GM12878 (cell line): ENCODE measurements around the gene ENAH. TPM values are rescaled to one million over a fixed set of nuclear protein-coding genes. Genes with fewer than 3 reads are reported as not detected.

Experiments used
- ATAC-seq: fragments of 200-7000 bp; cut with Tn5 transposase; 3 replicates; pipeline ENCODE4 v1.9.1; 2020; ENCODE audit warnings: mild to moderate bottlenecking, moderate library complexity
- BruUV-seq: library from RNA; stranded (reverse); fragments of 400-500 nt; replicated peaks from 2 replicates; lab custom pipeline; 2021; lab: Mats Ljungman, UMichigan
- CTCF ChIA-PET: fragments of 300-600 bp; sonication (Branson Sonifier 250); formaldehyde crosslinking; extraction: SDS; loops from one replicate; lab custom pipeline; 2021; ENCODE audit warnings: inconsistent platforms; lab: Yijun Ruan, JAX
- POLR2A ChIA-PET: fragments of 350-600 bp; formaldehyde crosslinking; extraction: SDS; loops from one replicate; lab custom pipeline; 2021; ENCODE audit warnings: inconsistent platforms; lab: Charles Lee
- RAD21 ChIA-PET: fragments of 300-600 bp; sonication (Branson Sonifier 250); formaldehyde crosslinking; loops from one replicate; lab custom pipeline; 2023; ENCODE audit warnings: antibody characterized with exemption; ENCODE audit not compliant: unreplicated experiment; lab: Charles Lee
- SMC1A ChIA-PET: fragments of 300-600 bp; sonication (Branson Sonifier 250); formaldehyde crosslinking; loops from one replicate; lab custom pipeline; 2023; ENCODE audit not compliant: unreplicated experiment, uncharacterized antibody; lab: Charles Lee
- DNase-seq: peaks from one replicate; pipeline ENCODE4 v3.0.0-alpha.2; 2011; ENCODE audit warnings: low read depth, low spot score
- FAIRE-seq: peaks from 3 replicates; lab custom pipeline; 2011; peaks lifted over from hg19 to GRCh38; lab: Jason Lieb, UNC
- H2AFZ ChIP-seq: 2 replicates; pipeline ENCODE4 v1.6.0; 2011; ENCODE audit warnings: low read depth, low read length, control low read depth; ENCODE audit not compliant: control insufficient read depth
- H3K27ac ChIP-seq: 2 replicates; pipeline ENCODE4 v1.5.1; 2011; ENCODE audit warnings: control low read depth; ENCODE audit not compliant: control insufficient read depth, insufficient read depth
- H3K27me3 ChIP-seq, 2 experiments: replicated peaks in 1 of 2; 2 replicates each; pipeline versions ENCODE4 v1.6.0 to v1.6.1; 2011; ENCODE audit warnings: low read length in 1 of 2; ENCODE audit not compliant: control insufficient read depth in 2 of 2, insufficient read depth in 2 of 2
- H3K36me3 ChIP-seq, 2 experiments: 2 replicates each; pipeline ENCODE4 v1.5.1; 2011; ENCODE audit warnings: low read length in 1 of 2; ENCODE audit not compliant: control insufficient read depth in 2 of 2, insufficient read depth in 2 of 2
- H3K4me1 ChIP-seq: 2 replicates; pipeline ENCODE4 v1.6.1; 2011; ENCODE audit warnings: mild to moderate bottlenecking, low read length, moderate library complexity, mixed read lengths; ENCODE audit not compliant: control insufficient read depth, insufficient read depth
- H3K4me2 ChIP-seq: 2 replicates; pipeline ENCODE4 v1.6.0; 2011; ENCODE audit warnings: control low read depth; ENCODE audit not compliant: control insufficient read depth, insufficient read depth
- H3K4me3 ChIP-seq: fragments of 200-600 bp; sonication (generic); 2 replicates; pipeline ENCODE4 v1.5.1; 2016
- H3K79me2 ChIP-seq: 2 replicates; pipeline ENCODE4 v1.6.0; 2011; ENCODE audit warnings: low read length; ENCODE audit not compliant: control insufficient read depth, insufficient read depth
- H3K9ac ChIP-seq: 2 replicates; pipeline ENCODE4 v1.8.0; 2011; ENCODE audit warnings: low read length, control low read depth, mixed read lengths; ENCODE audit not compliant: control insufficient read depth, insufficient read depth
- H3K9me3 ChIP-seq: replicated peaks from 3 replicates; pipeline ENCODE4 v1.5.1; 2011; ENCODE audit warnings: mild to moderate bottlenecking, low read length; ENCODE audit not compliant: control insufficient read depth, insufficient read depth
- H4K20me1 ChIP-seq: 2 replicates; pipeline ENCODE4 v1.6.0; 2011; ENCODE audit not compliant: control insufficient read depth, insufficient read depth
- ASH2L ChIP-seq: fragments of 300-600, 200-600 bp; sonication (generic); IDR thresholded peaks from 2 replicates; pipeline ENCODE4 v1.6.1; 2017; ENCODE audit warnings: low read depth, mild to moderate bottlenecking, borderline replicate concordance
- BRCA1 ChIP-seq: IDR thresholded peaks from 2 replicates; pipeline ENCODE4 v1.6.1; 2011; ENCODE audit warnings: low read depth, low read length, improper control_type of control experiment
- DPF2 ChIP-seq: fragments of 450-650 bp; IDR thresholded peaks from 2 replicates; pipeline ENCODE4 v1.6.1; 2017; ENCODE audit warnings: mild to moderate bottlenecking
- FOXK2 ChIP-seq: fragments of 450-650 bp; IDR thresholded peaks from 2 replicates; pipeline ENCODE4 v1.6.1; 2017; ENCODE audit warnings: mild to moderate bottlenecking, moderate library complexity
- HDGF ChIP-seq: fragments of 450-650 bp; IDR thresholded peaks from 2 replicates; pipeline ENCODE4 v1.6.1; 2016; ENCODE audit warnings: antibody characterized with exemption
- MXI1 ChIP-seq: fragments of 150-350 bp; IDR thresholded peaks from 2 replicates; pipeline ENCODE4 v1.6.1; 2011; ENCODE audit warnings: low read depth, mild to moderate bottlenecking, inconsistent platforms, low read length, improper control_type of control experiment
- NFIC ChIP-seq: IDR thresholded peaks from 2 replicates; pipeline ENCODE4 v1.6.1; 2012; ENCODE audit warnings: low read depth, mild to moderate bottlenecking, inconsistent platforms, low read length, moderate library complexity
- NFYB ChIP-seq: IDR thresholded peaks from 2 replicates; pipeline ENCODE4 v1.6.1; 2011; ENCODE audit warnings: low read depth, mild to moderate bottlenecking, low read length, improper control_type of control experiment, moderate library complexity; ENCODE audit not compliant: insufficient read depth
- POLR2A ChIP-seq: IDR thresholded peaks from 2 replicates; pipeline ENCODE4 v1.6.1; 2011; ENCODE audit warnings: low read depth, mild to moderate bottlenecking, low read length
- RAD51 ChIP-seq: fragments of 450-650 bp; IDR thresholded peaks from 2 replicates; pipeline ENCODE4 v1.6.1; 2016; ENCODE audit warnings: moderate library complexity, mild to moderate bottlenecking, inconsistent platforms
- RBBP5 ChIP-seq: fragments of 200-600 bp; sonication (generic); conservative IDR thresholded peaks from 2 replicates; pipeline ENCODE4 v1.6.1; 2016
- SREBF1 ChIP-seq: IDR thresholded peaks from 2 replicates; pipeline ENCODE4 v1.6.1; 2012; ENCODE audit warnings: mild to moderate bottlenecking, low read length
- TBL1XR1 ChIP-seq: IDR thresholded peaks from 2 replicates; pipeline ENCODE4 v1.6.1; 2012; ENCODE audit warnings: low read depth, low read length, improper control_type of control experiment
- ZBED1 ChIP-seq: IDR thresholded peaks from 2 replicates; pipeline ENCODE4 v1.6.1; 2016; ENCODE audit warnings: borderline replicate concordance
- ZNF24 ChIP-seq: fragments of 450-650 bp; IDR thresholded peaks from 2 replicates; pipeline ENCODE4 v1.6.1; 2017; ENCODE audit warnings: antibody characterized with exemption, mild to moderate bottlenecking
- ZNF384 ChIP-seq: IDR thresholded peaks from 2 replicates; pipeline ENCODE4 v1.6.1; 2012; ENCODE audit warnings: low read depth, mild to moderate bottlenecking, low read length, improper control_type of control experiment, borderline replicate concordance
- in situ Hi-C: fragments of 300-500 bp; cut with MboI; formaldehyde crosslinking; loops from 9 replicates; pipeline ENCODE4 v1.14.3; 2018; ENCODE audit warnings: mixed read lengths
- intact Hi-C: fragments of 100-400 bp; cut with micrococcal nuclease; formaldehyde crosslinking; loops from one replicate; pipeline ENCODE4 v1.14.2; 2022; ENCODE audit not compliant: unreplicated experiment
- polyA plus RNA-seq, 11 experiments: library from polyadenylated mRNA; depleted of rRNA in 4 of 11; unstranded in 6 of 11; stranded (reverse) in 5 of 11; fragments of >200 nt; fragmentation: Nextera tagmentation in 4 of 11; fragmentation: Illumina TruSeq in 1 of 11; extraction: Ambion mirVana in 4 of 11; extraction: Trizol in 1 of 11; gene quantifications; 1 replicate in 1 of 11; 2 replicates in 10 of 11; pipeline versions ENCODE4 v1.2.1 to v1.2.3, GENCODE V29; 2011 to 2016; ENCODE audit warnings: inconsistent platforms in 2 of 11, missing spikeins in 2 of 11, low read depth in 1 of 11
- total RNA-seq, 4 experiments: library from RNA; depleted of rRNA in 3 of 4; stranded (reverse); fragments of >200 nt in 3 of 4; fragmentation: Illumina TruSeq in 1 of 4; extraction: Trizol in 1 of 4; gene quantifications; 2 replicates each; pipeline versions ENCODE4 v1.2.1 to v1.2.3, GENCODE V29; 2013 to 2021
- TF ChIP-seq, protein P1 (sequence below): fragments of 450-650 bp; IDR thresholded peaks from 2 replicates; pipeline ENCODE4 v1.6.1; 2018; ENCODE audit warnings: borderline replicate concordance, mild to moderate bottlenecking; ENCODE audit not compliant: partially characterized antibody
- TF ChIP-seq, protein P2 (sequence below): fragments of 450-650 bp; IDR thresholded peaks from 2 replicates; pipeline ENCODE4 v1.6.1; 2017; ENCODE audit warnings: antibody characterized with exemption, mild to moderate bottlenecking, moderate library complexity

ENAH gene
- total and polyA plus RNA-seq, 10 of the 15 experiments (the other 5 are each of a cell fraction or from before 2014, with no cell fraction given) = under 0.01 to 0.62 (median 0.06) TPM; not detected in 5

DNA sequence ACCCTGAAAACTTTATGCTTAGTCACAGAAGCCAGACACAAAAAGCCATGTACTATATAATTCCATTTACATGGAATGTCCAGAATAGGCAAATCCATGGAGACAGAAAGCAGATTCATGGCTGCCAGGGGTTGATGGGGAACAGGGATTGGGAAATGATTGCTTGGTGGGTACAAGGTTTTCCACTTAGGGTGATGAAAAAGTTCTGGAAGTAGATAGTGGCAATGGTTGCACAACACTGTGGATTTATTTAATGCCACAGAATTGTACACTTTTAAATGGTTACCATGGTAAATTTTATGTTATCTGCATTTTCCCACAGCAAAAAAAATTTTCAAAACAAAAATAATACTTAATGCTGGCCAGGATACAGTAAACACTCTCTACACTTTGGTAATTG lies 40.6 kb downstream of the ENAH start:
- CTCF ChIA-PET = no interaction called here
- no TSS peak for BruUV-seq
- FAIRE-seq (no peak), DNase-seq (no peak), ATAC-seq (no peak)
- Histone ChIP-seq H3K79me2 (no peaks in the 10 kb centered on the region), H2AFZ (no peak overlapping the region), H3K27me3 (no peaks in the 10 kb centered on the region), H3K4me3 (no peak overlapping the region), H4K20me1 (no peaks in the 10 kb centered on the region), H3K27ac (no peak overlapping the region), H3K4me1 (no peaks in the 10 kb centered on the region), H3K36me3 (no peaks in the 10 kb centered on the region), H3K4me2 (no peak overlapping the region), H3K9me3 (no peaks in the 10 kb centered on the region), H3K9ac (no peak overlapping the region)
- in situ Hi-C loops = no loop called here
- intact Hi-C loops = no loop called here
- RAD21 ChIA-PET = no interaction called here
- POLR2A ChIA-PET = no interaction called here
- no peak for TF ChIP-seq TBL1XR1
- no peak for TF ChIP-seq SREBF1
- TF ChIP-seq POLR2A = no peak
- TF ChIP-seq MXI1 = no peak
- TF ChIP-seq, protein P1, sequence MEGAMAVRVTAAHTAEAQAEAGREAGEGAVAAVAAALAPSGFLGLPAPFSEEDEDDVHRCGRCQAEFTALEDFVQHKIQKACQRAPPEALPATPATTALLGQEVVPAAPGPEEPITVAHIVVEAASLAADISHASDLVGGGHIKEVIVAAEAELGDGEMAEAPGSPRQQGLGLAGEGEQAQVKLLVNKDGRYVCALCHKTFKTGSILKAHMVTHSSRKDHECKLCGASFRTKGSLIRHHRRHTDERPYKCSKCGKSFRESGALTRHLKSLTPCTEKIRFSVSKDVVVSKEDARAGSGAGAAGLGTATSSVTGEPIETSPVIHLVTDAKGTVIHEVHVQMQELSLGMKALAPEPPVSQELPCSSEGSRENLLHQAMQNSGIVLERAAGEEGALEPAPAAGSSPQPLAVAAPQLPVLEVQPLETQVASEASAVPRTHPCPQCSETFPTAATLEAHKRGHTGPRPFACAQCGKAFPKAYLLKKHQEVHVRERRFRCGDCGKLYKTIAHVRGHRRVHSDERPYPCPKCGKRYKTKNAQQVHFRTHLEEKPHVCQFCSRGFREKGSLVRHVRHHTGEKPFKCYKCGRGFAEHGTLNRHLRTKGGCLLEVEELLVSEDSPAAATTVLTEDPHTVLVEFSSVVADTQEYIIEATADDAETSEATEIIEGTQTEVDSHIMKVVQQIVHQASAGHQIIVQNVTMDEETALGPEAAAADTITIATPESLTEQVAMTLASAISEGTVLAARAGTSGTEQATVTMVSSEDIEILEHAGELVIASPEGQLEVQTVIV = no peak
- TF ChIP-seq, protein P2, sequence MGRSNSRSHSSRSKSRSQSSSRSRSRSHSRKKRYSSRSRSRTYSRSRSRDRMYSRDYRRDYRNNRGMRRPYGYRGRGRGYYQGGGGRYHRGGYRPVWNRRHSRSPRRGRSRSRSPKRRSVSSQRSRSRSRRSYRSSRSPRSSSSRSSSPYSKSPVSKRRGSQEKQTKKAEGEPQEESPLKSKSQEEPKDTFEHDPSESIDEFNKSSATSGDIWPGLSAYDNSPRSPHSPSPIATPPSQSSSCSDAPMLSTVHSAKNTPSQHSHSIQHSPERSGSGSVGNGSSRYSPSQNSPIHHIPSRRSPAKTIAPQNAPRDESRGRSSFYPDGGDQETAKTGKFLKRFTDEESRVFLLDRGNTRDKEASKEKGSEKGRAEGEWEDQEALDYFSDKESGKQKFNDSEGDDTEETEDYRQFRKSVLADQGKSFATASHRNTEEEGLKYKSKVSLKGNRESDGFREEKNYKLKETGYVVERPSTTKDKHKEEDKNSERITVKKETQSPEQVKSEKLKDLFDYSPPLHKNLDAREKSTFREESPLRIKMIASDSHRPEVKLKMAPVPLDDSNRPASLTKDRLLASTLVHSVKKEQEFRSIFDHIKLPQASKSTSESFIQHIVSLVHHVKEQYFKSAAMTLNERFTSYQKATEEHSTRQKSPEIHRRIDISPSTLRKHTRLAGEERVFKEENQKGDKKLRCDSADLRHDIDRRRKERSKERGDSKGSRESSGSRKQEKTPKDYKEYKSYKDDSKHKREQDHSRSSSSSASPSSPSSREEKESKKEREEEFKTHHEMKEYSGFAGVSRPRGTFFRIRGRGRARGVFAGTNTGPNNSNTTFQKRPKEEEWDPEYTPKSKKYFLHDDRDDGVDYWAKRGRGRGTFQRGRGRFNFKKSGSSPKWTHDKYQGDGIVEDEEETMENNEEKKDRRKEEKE = no peak
- TF ChIP-seq FOXK2 = no peak
- TF ChIP-seq ZNF24 = no peak
- TF ChIP-seq RAD51 = no peak
- no peak for TF ChIP-seq HDGF
- TF ChIP-seq ZNF384 = no peak
- no peak for TF ChIP-seq RBBP5
- TF ChIP-seq BRCA1 = no peak
- TF ChIP-seq ZBED1 = no peak
- TF ChIP-seq NFIC = no peak
- no peak for TF ChIP-seq ASH2L
- TF ChIP-seq NFYB = no peak
- no peak for TF ChIP-seq DPF2
- SMC1A ChIA-PET = interaction anchor here (0.9 kb wide), 2 partner anchors 9 to 10 kb away, joined by 3 read pairs; no protein-coding TSS in a partner anchor
